Prostate gland (tissue), 2 donors: Measurements from ENCODE around the gene STK17A. TPM values are rescaled to one million over a fixed set of nuclear protein-coding genes. Genes with fewer than 3 reads are reported as not detected.

Experiments used
- total RNA-seq, 2 donors: library from RNA; depleted of rRNA; stranded (reverse); fragments of >200 nt; gene quantifications; one replicate each; pipeline ENCODE4 v1.1.0, GENCODE V29; 2016

Gene STK17A
- total RNA-seq, 2 donors from 2014 or later: 6.8 to 8.2 TPM

Other genes with a start within 250 kb of the STK17A start
- gene COA1, start 146.4 kb downstream of the STK17A start, total RNA-seq: 10 to 100 TPM; 47.9 to 57.5 TPM
- 10 to 100 TPM; 30.2 to 39.7 TPM for gene BLVRA, start 175.6 kb downstream of the STK17A start, total RNA-seq